ENCODE measurements around the gene CXCL14.

DNA sequence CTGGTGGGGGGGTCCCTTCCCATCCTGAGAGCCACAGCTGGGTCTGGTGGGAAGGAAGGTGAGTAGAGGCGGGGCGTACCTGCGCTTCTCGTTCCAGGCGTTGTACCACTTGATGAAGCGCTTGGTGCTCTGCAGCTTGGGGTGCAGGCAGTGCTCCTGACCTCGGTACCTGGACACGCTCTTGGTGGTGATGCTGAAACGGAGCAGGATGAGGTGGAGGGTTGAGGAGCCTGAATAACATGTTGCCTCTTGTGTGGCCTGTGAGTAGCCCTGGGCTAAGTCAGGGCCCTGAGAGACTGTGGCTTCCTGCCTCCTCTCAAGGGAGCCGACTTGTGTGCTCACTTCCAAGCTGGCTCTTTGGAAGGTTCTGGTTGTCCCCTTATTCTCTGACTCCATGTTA, 4.3 kb downstream of the CXCL14 start:
- TF ChIP-seq POLR2A (IDR thresholded peaks at IDR 0.05), result no peak
- TF ChIP-seq, protein P1, sequence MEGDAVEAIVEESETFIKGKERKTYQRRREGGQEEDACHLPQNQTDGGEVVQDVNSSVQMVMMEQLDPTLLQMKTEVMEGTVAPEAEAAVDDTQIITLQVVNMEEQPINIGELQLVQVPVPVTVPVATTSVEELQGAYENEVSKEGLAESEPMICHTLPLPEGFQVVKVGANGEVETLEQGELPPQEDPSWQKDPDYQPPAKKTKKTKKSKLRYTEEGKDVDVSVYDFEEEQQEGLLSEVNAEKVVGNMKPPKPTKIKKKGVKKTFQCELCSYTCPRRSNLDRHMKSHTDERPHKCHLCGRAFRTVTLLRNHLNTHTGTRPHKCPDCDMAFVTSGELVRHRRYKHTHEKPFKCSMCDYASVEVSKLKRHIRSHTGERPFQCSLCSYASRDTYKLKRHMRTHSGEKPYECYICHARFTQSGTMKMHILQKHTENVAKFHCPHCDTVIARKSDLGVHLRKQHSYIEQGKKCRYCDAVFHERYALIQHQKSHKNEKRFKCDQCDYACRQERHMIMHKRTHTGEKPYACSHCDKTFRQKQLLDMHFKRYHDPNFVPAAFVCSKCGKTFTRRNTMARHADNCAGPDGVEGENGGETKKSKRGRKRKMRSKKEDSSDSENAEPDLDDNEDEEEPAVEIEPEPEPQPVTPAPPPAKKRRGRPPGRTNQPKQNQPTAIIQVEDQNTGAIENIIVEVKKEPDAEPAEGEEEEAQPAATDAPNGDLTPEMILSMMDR (IDR thresholded peaks at IDR 0.05), result no peak
- no peak for TF ChIP-seq EP300 (IDR thresholded peaks at IDR 0.05; ENCODE audit: low read depth)
